HepG2 (cell line): ENCODE measurements around the gene PDPK1. TPM values are rescaled to one million over a fixed set of nuclear protein-coding genes. Genes with fewer than 3 reads are reported as not detected.

ENCODE experiments used
- HNRNPUL1 ChIP-seq: fragments of 200-400 bp; formaldehyde crosslinking; IDR thresholded peaks from 2 replicates; pipeline ENCODE4 v1.6.1; 2017; ENCODE audit warnings: low read depth, mild to moderate bottlenecking, low read length, moderate library complexity
- IKZF4 ChIP-seq: sonication (generic); formaldehyde crosslinking; IDR thresholded peaks from 2 replicates; pipeline ENCODE4 v1.5.1; 2020; ENCODE audit warnings: borderline replicate concordance, mild to moderate bottlenecking, low read depth, missing genetic modification reagents; ENCODE audit errors: not compliant biosample characterization
- KAT8 ChIP-seq: IDR thresholded peaks from 2 replicates; pipeline ENCODE4 v1.6.1; 2016; ENCODE audit warnings: missing genetic modification reagents, missing compliant biosample characterization
- NFIB ChIP-seq: sonication (generic); formaldehyde crosslinking; IDR thresholded peaks from 2 replicates; pipeline ENCODE4 v1.9.0; 2021; ENCODE audit warnings: missing genetic modification reagents, mild to moderate bottlenecking, borderline replicate concordance
- RARG ChIP-seq: sonication (generic); formaldehyde crosslinking; IDR thresholded peaks from 2 replicates; pipeline ENCODE4 v1.4.0; 2020; ENCODE audit warnings: low read depth, mild to moderate bottlenecking, missing genetic modification reagents
- RELA ChIP-seq: sonication (generic); formaldehyde crosslinking; IDR thresholded peaks from 2 replicates; pipeline ENCODE4 v1.4.0; 2020; ENCODE audit warnings: missing genetic modification reagents
- RFXANK ChIP-seq: IDR thresholded peaks from 2 replicates; pipeline ENCODE4 v1.6.1; 2016
- SKI ChIP-seq: fragments of 450-650 bp; IDR thresholded peaks from one replicate; pipeline ENCODE4 v1.6.1; 2018; ENCODE audit warnings: mild to moderate bottlenecking; ENCODE audit not compliant: partially characterized antibody
- STAT5B ChIP-seq: sonication (generic); formaldehyde crosslinking; IDR thresholded peaks from 2 replicates; pipeline ENCODE4 v1.4.0; 2020; ENCODE audit warnings: missing genetic modification reagents
- THYN1 ChIP-seq: sonication (generic); formaldehyde crosslinking; IDR thresholded peaks from 2 replicates; pipeline ENCODE4 v1.8.1; 2023; ENCODE audit warnings: low read depth, mild to moderate bottlenecking, moderate library complexity, missing genetic modification reagents, borderline replicate concordance
- YEATS2 ChIP-seq: sonication (generic); formaldehyde crosslinking; IDR thresholded peaks from 2 replicates; pipeline ENCODE4 v1.4.0; 2020; ENCODE audit warnings: missing genetic modification reagents, borderline replicate concordance
- ZNF17 ChIP-seq: sonication (generic); formaldehyde crosslinking; IDR thresholded peaks from 2 replicates; pipeline ENCODE4 v1.5.0; 2020; ENCODE audit warnings: mild to moderate bottlenecking, missing genetic modification reagents
- ZNF296 ChIP-seq: sonication (generic); formaldehyde crosslinking; conservative IDR thresholded peaks from 2 replicates; pipeline ENCODE4 v1.5.0; 2020; ENCODE audit warnings: mild to moderate bottlenecking, missing genetic modification reagents
- ZNF589 ChIP-seq: sonication (generic); formaldehyde crosslinking; conservative IDR thresholded peaks from 2 replicates; pipeline ENCODE4 v1.8.0; 2022; ENCODE audit warnings: mild to moderate bottlenecking, moderate library complexity, missing genetic modification reagents
- ZZZ3 ChIP-seq: sonication (generic); formaldehyde crosslinking; IDR thresholded peaks from 2 replicates; pipeline ENCODE4 v1.4.0; 2020; ENCODE audit warnings: missing genetic modification reagents, mild to moderate bottlenecking, borderline replicate concordance
- polyA plus RNA-seq, 8 experiments: library from polyadenylated mRNA; depleted of rRNA in 3 of 8; stranded (reverse) in 7 of 8; unstranded in 1 of 8; fragments of >200 nt; fragmentation: Illumina TruSeq in 4 of 8; extraction: Trizol in 4 of 8; gene quantifications; 2 replicates each; pipeline versions ENCODE4 v1.2.1 to v1.2.3, GENCODE V29; 2011 to 2016; ENCODE audit warnings: low read depth in 4 of 8, missing spikeins in 1 of 8, mixed read lengths in 1 of 8; ENCODE audit not compliant: insufficient read depth in 1 of 8
- total RNA-seq, 5 experiments: library from RNA; depleted of rRNA; stranded (reverse); fragments of >200 nt; fragmentation: Illumina TruSeq; extraction: Trizol; gene quantifications; 2 replicates each; pipeline ENCODE4 v1.2.3, GENCODE V29; 2016; ENCODE audit warnings: low read depth in 1 of 5
- TF ChIP-seq, protein P1 (sequence below): sonication (generic); formaldehyde crosslinking; IDR thresholded peaks from 2 replicates; pipeline ENCODE4 v1.4.0; 2020; ENCODE audit warnings: missing genetic modification reagents
- TF ChIP-seq, protein P2 (sequence below): sonication (generic); formaldehyde crosslinking; IDR thresholded peaks from 2 replicates; pipeline ENCODE4 v1.8.1; 2022; ENCODE audit warnings: low read depth, mild to moderate bottlenecking, missing genetic modification reagents
- TF ChIP-seq, protein P3 (sequence below): sonication (generic); formaldehyde crosslinking; IDR thresholded peaks from 2 replicates; pipeline ENCODE4 v1.8.0; 2022; ENCODE audit warnings: mild to moderate bottlenecking, missing genetic modification reagents, moderate library complexity
- TF ChIP-seq, protein P4 (sequence below): sonication (generic); formaldehyde crosslinking; IDR thresholded peaks from 2 replicates; pipeline ENCODE4 v1.8.1; 2023; ENCODE audit warnings: missing genetic modification reagents, mild to moderate bottlenecking, borderline replicate concordance
- TF ChIP-seq, protein P5 (sequence below), 2 experiments: sonication (generic) in 1 of 2; formaldehyde crosslinking in 1 of 2; IDR thresholded peaks; 2 replicates each; pipeline versions ENCODE4 v1.5.1 to v1.6.1; 2011 to 2020; ENCODE audit warnings: borderline replicate concordance in 1 of 2, low read depth in 1 of 2, low read length in 1 of 2, mild to moderate bottlenecking in 1 of 2, missing genetic modification reagents in 1 of 2, moderate library complexity in 1 of 2
- TF ChIP-seq, protein P6 (sequence below): sonication (generic); formaldehyde crosslinking; IDR thresholded peaks from 2 replicates; pipeline ENCODE4 v1.8.0; 2022; ENCODE audit warnings: missing genetic modification reagents, low read depth, mild to moderate bottlenecking, borderline replicate concordance

Gene PDPK1
- total and polyA plus RNA-seq, 2 of the 13 experiments (the other 11 are each of a cell fraction or from before 2014, with no cell fraction given): 59.6 to 129 TPM

DNA sequence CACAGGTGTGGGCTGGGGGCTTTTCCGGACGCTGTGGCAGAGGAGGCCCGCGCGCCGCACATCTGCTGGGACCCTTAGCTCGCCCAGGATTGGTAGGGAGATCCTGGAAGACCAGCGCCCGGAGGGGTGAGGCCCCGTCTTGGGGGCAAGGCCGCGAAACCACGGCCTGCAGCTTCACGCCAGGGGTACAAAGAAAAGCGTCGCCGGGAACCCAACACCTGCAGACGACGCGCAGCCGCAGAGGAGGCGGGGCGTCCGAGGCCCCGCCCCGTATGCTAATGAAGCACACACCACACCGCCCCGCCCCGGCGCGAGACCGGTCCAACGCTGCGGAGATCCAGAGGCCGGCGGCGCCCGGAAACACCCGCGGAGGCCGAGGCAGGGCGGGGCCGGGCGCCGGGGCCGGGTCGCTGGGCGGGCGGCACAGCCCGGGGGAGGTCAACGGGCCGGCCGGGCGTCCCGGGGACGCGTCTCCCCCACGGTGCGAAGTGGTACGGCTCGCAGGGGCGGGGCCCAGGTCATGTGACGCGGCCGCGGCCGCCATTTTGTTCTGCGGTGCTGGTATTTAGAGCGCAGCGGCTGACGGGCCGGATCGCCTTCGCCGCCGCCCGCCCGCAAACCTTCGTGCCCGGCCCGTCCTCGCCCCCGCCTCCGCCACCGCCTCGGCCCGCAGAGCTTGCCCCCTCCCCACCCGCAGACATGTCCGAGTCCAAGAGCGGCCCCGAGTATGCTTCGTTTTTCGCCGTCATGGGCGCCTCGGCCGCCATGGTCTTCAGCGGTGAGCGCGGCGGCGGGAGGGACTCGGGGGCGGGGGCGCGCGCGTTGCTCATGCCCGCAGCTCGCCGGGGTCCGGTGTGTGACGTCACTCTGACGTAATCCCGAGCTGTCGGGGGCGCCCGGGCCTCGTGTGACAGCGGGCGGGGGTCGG, 24.2 kb upstream of the PDPK1 start, which contains the start of gene ATP6V0C (continued):
- TF ChIP-seq ZNF17 (CRISPR knock-in tag): no peak
- no peak for TF ChIP-seq THYN1 (CRISPR knock-in tag)
- TF ChIP-seq HNRNPUL1: no peak
- TF ChIP-seq, protein P1, sequence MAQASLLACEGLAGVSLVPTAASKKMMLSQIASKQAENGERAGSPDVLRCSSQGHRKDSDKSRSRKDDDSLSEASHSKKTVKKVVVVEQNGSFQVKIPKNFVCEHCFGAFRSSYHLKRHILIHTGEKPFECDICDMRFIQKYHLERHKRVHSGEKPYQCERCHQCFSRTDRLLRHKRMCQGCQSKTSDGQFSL (CRISPR knock-in tag): no peak
- TF ChIP-seq YEATS2 (CRISPR knock-in tag): 0 out of 2 replicates have a peak, but pooled peaks have one; percentile 10
- no peak for TF ChIP-seq RELA
- no peak for TF ChIP-seq RFXANK (CRISPR knock-in tag)
- TF ChIP-seq IKZF4 (CRISPR knock-in tag): no peak
- TF ChIP-seq KAT8: peak; percentile 73
- TF ChIP-seq, protein P2, sequence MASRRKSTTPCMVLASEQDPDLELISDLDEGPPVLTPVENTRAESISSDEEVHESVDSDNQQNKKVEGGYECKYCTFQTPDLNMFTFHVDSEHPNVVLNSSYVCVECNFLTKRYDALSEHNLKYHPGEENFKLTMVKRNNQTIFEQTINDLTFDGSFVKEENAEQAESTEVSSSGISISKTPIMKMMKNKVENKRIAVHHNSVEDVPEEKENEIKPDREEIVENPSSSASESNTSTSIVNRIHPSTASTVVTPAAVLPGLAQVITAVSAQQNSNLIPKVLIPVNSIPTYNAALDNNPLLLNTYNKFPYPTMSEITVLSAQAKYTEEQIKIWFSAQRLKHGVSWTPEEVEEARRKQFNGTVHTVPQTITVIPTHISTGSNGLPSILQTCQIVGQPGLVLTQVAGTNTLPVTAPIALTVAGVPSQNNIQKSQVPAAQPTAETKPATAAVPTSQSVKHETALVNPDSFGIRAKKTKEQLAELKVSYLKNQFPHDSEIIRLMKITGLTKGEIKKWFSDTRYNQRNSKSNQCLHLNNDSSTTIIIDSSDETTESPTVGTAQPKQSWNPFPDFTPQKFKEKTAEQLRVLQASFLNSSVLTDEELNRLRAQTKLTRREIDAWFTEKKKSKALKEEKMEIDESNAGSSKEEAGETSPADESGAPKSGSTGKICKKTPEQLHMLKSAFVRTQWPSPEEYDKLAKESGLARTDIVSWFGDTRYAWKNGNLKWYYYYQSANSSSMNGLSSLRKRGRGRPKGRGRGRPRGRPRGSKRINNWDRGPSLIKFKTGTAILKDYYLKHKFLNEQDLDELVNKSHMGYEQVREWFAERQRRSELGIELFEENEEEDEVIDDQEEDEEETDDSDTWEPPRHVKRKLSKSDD (CRISPR knock-in tag): peak; percentile 85; the same call in 1 of the 2 replicates
- peak; percentile 62 for TF ChIP-seq SKI
- TF ChIP-seq, protein P3, sequence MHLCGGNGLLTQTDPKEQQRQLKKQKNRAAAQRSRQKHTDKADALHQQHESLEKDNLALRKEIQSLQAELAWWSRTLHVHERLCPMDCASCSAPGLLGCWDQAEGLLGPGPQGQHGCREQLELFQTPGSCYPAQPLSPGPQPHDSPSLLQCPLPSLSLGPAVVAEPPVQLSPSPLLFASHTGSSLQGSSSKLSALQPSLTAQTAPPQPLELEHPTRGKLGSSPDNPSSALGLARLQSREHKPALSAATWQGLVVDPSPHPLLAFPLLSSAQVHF: no peak
- TF ChIP-seq, protein P4, sequence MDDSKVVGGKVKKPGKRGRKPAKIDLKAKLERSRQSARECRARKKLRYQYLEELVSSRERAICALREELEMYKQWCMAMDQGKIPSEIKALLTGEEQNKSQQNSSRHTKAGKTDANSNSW: peak; percentile 56; the same call in 1 of the 2 replicates
- no peak for TF ChIP-seq ZNF296 (CRISPR knock-in tag)
- peak; percentile 3; the same call in 1 of the 2 replicates for TF ChIP-seq ZZZ3
- TF ChIP-seq STAT5B (CRISPR knock-in tag): no peak
- no peak for TF ChIP-seq RARG
- TF ChIP-seq, protein P5, sequence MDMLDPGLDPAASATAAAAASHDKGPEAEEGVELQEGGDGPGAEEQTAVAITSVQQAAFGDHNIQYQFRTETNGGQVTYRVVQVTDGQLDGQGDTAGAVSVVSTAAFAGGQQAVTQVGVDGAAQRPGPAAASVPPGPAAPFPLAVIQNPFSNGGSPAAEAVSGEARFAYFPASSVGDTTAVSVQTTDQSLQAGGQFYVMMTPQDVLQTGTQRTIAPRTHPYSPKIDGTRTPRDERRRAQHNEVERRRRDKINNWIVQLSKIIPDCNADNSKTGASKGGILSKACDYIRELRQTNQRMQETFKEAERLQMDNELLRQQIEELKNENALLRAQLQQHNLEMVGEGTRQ (IDR thresholded peaks at IDR 0.05; ENCODE audit: low read depth, low read length): peak; percentile 80
- TF ChIP-seq, protein P5 (CRISPR knock-in tag; IDR thresholded peaks at IDR 0.05; ENCODE audit: borderline replicate concordance): peak; percentile 64; the same call in 1 of the 2 replicates
- no peak for TF ChIP-seq NFIB (CRISPR knock-in tag)
- TF ChIP-seq, protein P6, sequence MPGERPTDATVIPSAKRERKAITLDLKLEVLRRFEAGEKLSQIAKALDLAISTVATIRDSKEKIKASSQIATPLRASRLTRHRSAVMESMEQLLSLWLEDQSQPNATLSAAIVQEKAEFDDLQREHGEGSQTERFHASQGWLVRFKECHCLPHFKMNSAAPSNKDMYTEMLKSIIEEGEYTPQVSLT (CRISPR knock-in tag): no peak
- no peak for TF ChIP-seq ZNF589 (CRISPR knock-in tag)
